HepG2 (cell line): ENCODE results near the gene MYL6B. TPM values are rescaled to one million over a fixed set of nuclear protein-coding genes. Genes with fewer than 3 reads are reported as not detected.

Experiments used
- ATAC-seq: fragments of 200-7000 bp; cut with Tn5 transposase; 3 replicates; pipeline ENCODE4 v1.9.1; 2020; ENCODE audit warnings: mild to moderate bottlenecking, moderate library complexity
- BruUV-seq: library from RNA; stranded (reverse); fragments of 400-500 nt; replicated peaks from 2 replicates; lab custom pipeline; 2021; lab: Mats Ljungman, UMichigan
- CTCF ChIA-PET: fragments of 300-600 bp; formaldehyde crosslinking; extraction: SDS; loops from one replicate; lab custom pipeline; 2021; ENCODE audit warnings: low total read pairs, inconsistent platforms, low intra/inter-chr PET ratio; lab: Yijun Ruan, JAX
- POLR2A ChIA-PET: fragments of 350-600 bp; sonication (Branson Sonifier 250); formaldehyde crosslinking; loops from one replicate; lab custom pipeline; 2020; ENCODE audit warnings: antibody characterized with exemption, inconsistent platforms; lab: Yijun Ruan, JAX
- DNase-seq: peaks from one replicate; pipeline ENCODE4 v3.0.0-alpha.2; 2015; ENCODE audit warnings: low spot score
- FAIRE-seq: peaks from 3 replicates; lab custom pipeline; 2011; peaks lifted over from hg19 to GRCh38; lab: Jason Lieb, UNC
- H2AFZ ChIP-seq: one replicate; pipeline ENCODE4 v1.6.1; 2011; ENCODE audit warnings: low read length, inconsistent platforms
- H3K27ac ChIP-seq: fragments of 300-600 bp; 3 replicates; pipeline ENCODE4 v1.8.0; 2011; ENCODE audit warnings: mixed run types, mild to moderate bottlenecking, mixed read lengths, low read length, inconsistent platforms; ENCODE audit not compliant: insufficient read depth; ENCODE audit errors: extremely low read length
- H3K27me3 ChIP-seq, 2 experiments: fragments of 200-600 bp in 1 of 2; 2 replicates in 1 of 2; 3 replicates in 1 of 2; pipeline versions ENCODE4 v1.6.0 to v1.8.0; 2011; ENCODE audit warnings: low read length in 2 of 2, mild to moderate bottlenecking in 2 of 2, moderate library complexity in 2 of 2, inconsistent platforms in 1 of 2; ENCODE audit not compliant: insufficient read depth in 2 of 2, control insufficient read depth in 1 of 2
- H3K36me3 ChIP-seq, 2 experiments: fragments of 200-600 bp in 1 of 2; replicated peaks in 1 of 2; 2 replicates in 1 of 2; 3 replicates in 1 of 2; pipeline versions ENCODE4 v1.5.1 to v1.8.0; 2011; ENCODE audit warnings: low read length in 2 of 2, inconsistent platforms in 1 of 2; ENCODE audit not compliant: insufficient read depth in 2 of 2, control insufficient read depth in 1 of 2
- H3K4me1 ChIP-seq: 2 replicates; pipeline ENCODE4 v1.5.1; 2012; ENCODE audit warnings: low read length, inconsistent platforms; ENCODE audit not compliant: insufficient read depth
- H3K4me2 ChIP-seq: 2 replicates; pipeline ENCODE4 v1.6.0; 2011; ENCODE audit warnings: low read depth, low read length, inconsistent platforms
- H3K4me3 ChIP-seq, 3 experiments: fragments of 200-600 bp in 1 of 3; sonication (generic), shearing (Covaris generic) in 1 of 3; replicated peaks in 1 of 3; 2 replicates each; pipeline ENCODE4 v1.5.1; 2011 to 2016; ENCODE audit warnings: low read length in 3 of 3, inconsistent platforms in 2 of 3, low read depth in 2 of 3, mild to moderate bottlenecking in 2 of 3, control low read depth in 1 of 3, mixed read lengths in 1 of 3; ENCODE audit not compliant: insufficient read depth in 1 of 3
- H3K79me2 ChIP-seq: one replicate; pipeline ENCODE4 v1.6.1; 2011; ENCODE audit warnings: low read length, inconsistent platforms; ENCODE audit not compliant: insufficient read depth
- H3K9ac ChIP-seq: 2 replicates; pipeline ENCODE4 v1.6.0; 2011; ENCODE audit warnings: mild to moderate bottlenecking, low read depth, low read length, inconsistent platforms; ENCODE audit not compliant: insufficient read depth
- H3K9me3 ChIP-seq: 2 replicates; pipeline ENCODE4 v1.5.1; 2012; ENCODE audit warnings: mild to moderate bottlenecking, low read length
- H4K20me1 ChIP-seq: 2 replicates; pipeline ENCODE4 v1.6.0; 2011; ENCODE audit warnings: inconsistent platforms, mild to moderate bottlenecking, low read length, moderate library complexity; ENCODE audit not compliant: insufficient read depth
- CREM ChIP-seq, 2 experiments: sonication (generic) in 1 of 2; formaldehyde crosslinking in 1 of 2; IDR thresholded peaks; 2 replicates each; pipeline versions ENCODE4 v1.4.0 to v1.6.1; 2016 to 2020; ENCODE audit warnings: antibody characterized with exemption in 1 of 2, mild to moderate bottlenecking in 1 of 2, missing genetic modification reagents in 1 of 2
- EEA1 ChIP-seq: sonication (generic); formaldehyde crosslinking; IDR thresholded peaks from 2 replicates; pipeline ENCODE4 v1.5.1; 2020; ENCODE audit warnings: mild to moderate bottlenecking, missing genetic modification reagents, borderline replicate concordance
- NCOR1 ChIP-seq: fragments of 200-600 bp; sonication (generic); IDR thresholded peaks from 2 replicates; pipeline ENCODE4 v1.7.0; 2017; ENCODE audit warnings: antibody characterized with exemption, low read length, borderline replicate concordance
- SRSF1 ChIP-seq: fragments of 200-400 bp; formaldehyde crosslinking; optimal IDR thresholded peaks from 2 replicates; pipeline ENCODE3; 2017; ENCODE audit warnings: mild to moderate bottlenecking, low read depth, low read length, moderate library complexity
- TARDBP ChIP-seq: sonication (generic); formaldehyde crosslinking; IDR thresholded peaks from 2 replicates; pipeline ENCODE4 v1.8.0; 2022; ENCODE audit warnings: mild to moderate bottlenecking, missing genetic modification reagents
- YY1 ChIP-seq: IDR thresholded peaks from 2 replicates; pipeline ENCODE4 v1.6.1; 2011; ENCODE audit warnings: low read length, low read depth, moderate library complexity, mild to moderate bottlenecking; ENCODE audit not compliant: insufficient read depth, insufficient replicate concordance
- ZBTB25 ChIP-seq: IDR thresholded peaks from 2 replicates; pipeline ENCODE4 v1.6.1; 2018; ENCODE audit warnings: missing genetic modification reagents
- ZFY ChIP-seq: sonication (generic); formaldehyde crosslinking; IDR thresholded peaks from 2 replicates; pipeline ENCODE4 v1.4.0; 2020; ENCODE audit warnings: missing genetic modification reagents
- ZMAT5 ChIP-seq: sonication (generic); formaldehyde crosslinking; IDR thresholded peaks from 2 replicates; pipeline ENCODE4 v1.5.0; 2020; ENCODE audit warnings: mild to moderate bottlenecking, low read depth, missing genetic modification reagents, borderline replicate concordance
- ZNF20 ChIP-seq: sonication (generic); formaldehyde crosslinking; IDR thresholded peaks from 2 replicates; pipeline ENCODE4 v1.4.0; 2020; ENCODE audit warnings: mild to moderate bottlenecking, moderate library complexity, missing genetic modification reagents
- ZNF232 ChIP-seq: sonication (generic); formaldehyde crosslinking; IDR thresholded peaks from 2 replicates; pipeline ENCODE4 v1.4.0; 2020; ENCODE audit warnings: missing genetic modification reagents, borderline replicate concordance
- ZNF235 ChIP-seq: sonication (generic); formaldehyde crosslinking; IDR thresholded peaks from 2 replicates; pipeline ENCODE4 v1.8.1; 2023; ENCODE audit warnings: mild to moderate bottlenecking, missing genetic modification reagents, borderline replicate concordance
- ZNF253 ChIP-seq: sonication (generic); formaldehyde crosslinking; IDR thresholded peaks from 2 replicates; pipeline ENCODE4 v1.8.0; 2022; ENCODE audit warnings: mild to moderate bottlenecking, missing genetic modification reagents, borderline replicate concordance
- ZNF350 ChIP-seq: sonication (generic); formaldehyde crosslinking; IDR thresholded peaks from 2 replicates; pipeline ENCODE4 v1.4.0; 2020; ENCODE audit warnings: mild to moderate bottlenecking, low read depth, missing genetic modification reagents, borderline replicate concordance
- ZNF607 ChIP-seq: sonication (generic); formaldehyde crosslinking; IDR thresholded peaks from 2 replicates; pipeline ENCODE4 v1.5.1; 2020; ENCODE audit warnings: missing genetic modification reagents, mild to moderate bottlenecking, borderline replicate concordance
- ZNF724P ChIP-seq: sonication (generic); formaldehyde crosslinking; IDR thresholded peaks from 2 replicates; pipeline ENCODE4 v1.8.0; 2022; ENCODE audit warnings: missing genetic modification reagents, borderline replicate concordance
- ZNF790 ChIP-seq: sonication (generic); formaldehyde crosslinking; IDR thresholded peaks from 2 replicates; pipeline ENCODE4 v1.8.0; 2022; ENCODE audit warnings: missing genetic modification reagents, mild to moderate bottlenecking, borderline replicate concordance
- ZSCAN12 ChIP-seq: sonication (generic); formaldehyde crosslinking; IDR thresholded peaks from 2 replicates; pipeline ENCODE4 v1.9.0; 2021; ENCODE audit warnings: mild to moderate bottlenecking, missing genetic modification reagents
- ZSCAN29 ChIP-seq: sonication (generic); formaldehyde crosslinking; conservative IDR thresholded peaks from 2 replicates; pipeline ENCODE4 v1.4.0; 2020; ENCODE audit warnings: mild to moderate bottlenecking, missing genetic modification reagents
- WGBS: methylation state at CpG from one replicate; pipeline ENCODE4 v1.1.6; 2017; ENCODE audit warnings: low lambda C conversion rate; 5-methylcytosine and 5-hydroxymethylcytosine counted together
- in situ Hi-C: cut with HindIII; loops from 2 replicates; pipeline ENCODE4 v1.10.0; 2017; ENCODE audit warnings: low pct_unique_long_range_greater_than_20kb; ENCODE audit not compliant: extremely low pct_ligation_motif_present
- intact Hi-C: fragments of 100-400 bp; cut with micrococcal nuclease; formaldehyde crosslinking; loops from one replicate; pipeline ENCODE4 v1.10.0; 2022; ENCODE audit not compliant: unreplicated experiment
- polyA plus RNA-seq, 8 experiments: library from polyadenylated mRNA; depleted of rRNA in 3 of 8; stranded (reverse) in 7 of 8; unstranded in 1 of 8; fragments of >200 nt; fragmentation: Illumina TruSeq in 4 of 8; extraction: Trizol in 4 of 8; gene quantifications; 2 replicates each; pipeline versions ENCODE4 v1.2.1 to v1.2.3, GENCODE V29; 2011 to 2016; ENCODE audit warnings: low read depth in 4 of 8, missing spikeins in 1 of 8, mixed read lengths in 1 of 8; ENCODE audit not compliant: insufficient read depth in 1 of 8
- total RNA-seq, 5 experiments: library from RNA; depleted of rRNA; stranded (reverse); fragments of >200 nt; fragmentation: Illumina TruSeq; extraction: Trizol; gene quantifications; 2 replicates each; pipeline ENCODE4 v1.2.3, GENCODE V29; 2016; ENCODE audit warnings: low read depth in 1 of 5

The MYL6B gene
- total and polyA plus RNA-seq, 2 of the 13 experiments (the other 11 are each of a cell fraction or from before 2014, with no cell fraction given) = 75.7 to 88.7 TPM

- WGBS = 97% methylated on average over 3 of the region's 3 CpGs
- peaks cover 21 to 43% of the 10 kb centered on the region in 2 experiments for H3K36me3 ChIP-seq
- BruUV-seq = no TSS peak
- TF ChIP-seq ZFY (CRISPR knock-in tag) = no peak
- no peak for TF ChIP-seq ZNF607
- no peak for TF ChIP-seq ZNF790
- TF ChIP-seq ZNF253 (CRISPR knock-in tag) = no peak
- no peak for TF ChIP-seq ZSCAN12 (CRISPR knock-in tag)
- TF ChIP-seq YY1 = no peak
- TF ChIP-seq TARDBP (CRISPR knock-in tag) = no peak
- no peak for TF ChIP-seq ZSCAN29 (CRISPR knock-in tag)
- no peak for TF ChIP-seq ZNF235 (CRISPR knock-in tag)
- no peak for TF ChIP-seq ZNF232 (CRISPR knock-in tag)
- no peak for TF ChIP-seq EEA1
- TF ChIP-seq ZNF350 = no peak
- TF ChIP-seq NCOR1 = no peak
- TF ChIP-seq ZBTB25 (CRISPR knock-in tag) = no peak
- TF ChIP-seq SRSF1 = no peak
- TF ChIP-seq ZNF20 (CRISPR knock-in tag) = no peak
- TF ChIP-seq CREM (IDR thresholded peaks at IDR 0.05) = no peak
- TF ChIP-seq CREM (CRISPR knock-in tag; IDR thresholded peaks at IDR 0.05) = no peak
- TF ChIP-seq ZMAT5 = no peak
- TF ChIP-seq ZNF724P (CRISPR knock-in tag) = no peak
- no peak for FAIRE-seq
- H4K20me1 ChIP-seq = no peaks in the 10 kb centered on the region
- H3K27ac ChIP-seq = no peak overlapping the region
- in situ Hi-C loops = no loop called here
- H3K79me2 ChIP-seq = no peaks in the 10 kb centered on the region
- no peaks in the 10 kb centered on the region; a peak in 1 of 5 replicates for H3K27me3 ChIP-seq
- no peaks in the 10 kb centered on the region for H3K4me1 ChIP-seq
- POLR2A ChIA-PET = interaction anchor here (1.0 to 1.6 kb wide), 3 partner anchors 10 to 15 kb away, joined by 3 to 5 read pairs (median 3); partner anchors contain the start of gene SMARCC2
- H3K4me2 ChIP-seq = no peak overlapping the region
- H3K9ac ChIP-seq = no peak overlapping the region
- no peak overlapping the region for H3K4me3 ChIP-seq
- no peaks in the 10 kb centered on the region for H3K9me3 ChIP-seq
- no peak; the same call in 2 of the 3 replicates for ATAC-seq
- no peak overlapping the region for H2AFZ ChIP-seq
- CTCF ChIA-PET = no interaction called here
- DNase-seq = no peak
- intact Hi-C loops = no loop called here
These were observed 26.0 kb downstream of the MYL6B start for GRCh38 chr12:56178347-56178746.
